Measurements from ENCODE around the gene ELMOD1. TPM values are rescaled to one million over a fixed set of nuclear protein-coding genes. Genes with fewer than 3 reads are reported as not detected.

Gene ELMOD1
- total and polyA plus RNA-seq, 10 of the 15 experiments (the other 5 are each of a cell fraction or from before 2014, with no cell fraction given), result not detected

GRCh38 chr11:107598225-107599139 is 7.5 kb downstream of the ELMOD1 start:
- no peaks in the 10 kb centered on the region for H4K20me1 ChIP-seq (ENCODE audit: control insufficient read depth, insufficient read depth)
- SMC1A ChIA-PET (ENCODE audit: uncharacterized antibody, unreplicated experiment), result interaction anchor here (0.7 to 6.9 kb wide), 11 partner anchors 11 to 1064 kb away, joined by 3 to 109 read pairs (median 5); no protein-coding TSS in a partner anchor
- no peak overlapping the region for H3K9ac ChIP-seq (ENCODE audit: control insufficient read depth, insufficient read depth, low read length)
- ATAC-seq (peak; percentile 99), DNase-seq (ENCODE audit: low read depth, low spot score) (no peak), FAIRE-seq (no peak)
- no peaks in the 10 kb centered on the region for H3K9me3 ChIP-seq (replicated peaks; ENCODE audit: control insufficient read depth, insufficient read depth, low read length)
- H3K27me3 ChIP-seq (replicated peaks in 1 of 2; ENCODE audit: control insufficient read depth in 2 of 2, insufficient read depth in 2 of 2, low read length in 1 of 2), result peaks cover 0 to 4% of the 10 kb centered on the region in 2 experiments; a peak in 1 of 4 replicates
- intact Hi-C loops (cut with micrococcal nuclease; ENCODE audit: unreplicated experiment), result loop anchor here (2.0 kb wide), 1 partner anchor 90 kb away; no protein-coding TSS in a partner anchor
- H3K4me1 ChIP-seq (ENCODE audit: control insufficient read depth, insufficient read depth, low read length), result no peaks in the 10 kb centered on the region
- no peaks in the 10 kb centered on the region for H3K36me3 ChIP-seq (ENCODE audit: control insufficient read depth in 2 of 2, insufficient read depth in 2 of 2, low read length in 1 of 2)
- H3K27ac ChIP-seq (ENCODE audit: control insufficient read depth, insufficient read depth), result no peak overlapping the region
- no peaks in the 10 kb centered on the region for H3K79me2 ChIP-seq (ENCODE audit: control insufficient read depth, insufficient read depth, low read length)
- no peak for TF ChIP-seq CEBPB (IDR thresholded peaks at IDR 0.05; ENCODE audit: borderline replicate concordance in 1 of 2, low read depth in 2 of 2, low read length in 2 of 2)
- TF ChIP-seq, protein P1, sequence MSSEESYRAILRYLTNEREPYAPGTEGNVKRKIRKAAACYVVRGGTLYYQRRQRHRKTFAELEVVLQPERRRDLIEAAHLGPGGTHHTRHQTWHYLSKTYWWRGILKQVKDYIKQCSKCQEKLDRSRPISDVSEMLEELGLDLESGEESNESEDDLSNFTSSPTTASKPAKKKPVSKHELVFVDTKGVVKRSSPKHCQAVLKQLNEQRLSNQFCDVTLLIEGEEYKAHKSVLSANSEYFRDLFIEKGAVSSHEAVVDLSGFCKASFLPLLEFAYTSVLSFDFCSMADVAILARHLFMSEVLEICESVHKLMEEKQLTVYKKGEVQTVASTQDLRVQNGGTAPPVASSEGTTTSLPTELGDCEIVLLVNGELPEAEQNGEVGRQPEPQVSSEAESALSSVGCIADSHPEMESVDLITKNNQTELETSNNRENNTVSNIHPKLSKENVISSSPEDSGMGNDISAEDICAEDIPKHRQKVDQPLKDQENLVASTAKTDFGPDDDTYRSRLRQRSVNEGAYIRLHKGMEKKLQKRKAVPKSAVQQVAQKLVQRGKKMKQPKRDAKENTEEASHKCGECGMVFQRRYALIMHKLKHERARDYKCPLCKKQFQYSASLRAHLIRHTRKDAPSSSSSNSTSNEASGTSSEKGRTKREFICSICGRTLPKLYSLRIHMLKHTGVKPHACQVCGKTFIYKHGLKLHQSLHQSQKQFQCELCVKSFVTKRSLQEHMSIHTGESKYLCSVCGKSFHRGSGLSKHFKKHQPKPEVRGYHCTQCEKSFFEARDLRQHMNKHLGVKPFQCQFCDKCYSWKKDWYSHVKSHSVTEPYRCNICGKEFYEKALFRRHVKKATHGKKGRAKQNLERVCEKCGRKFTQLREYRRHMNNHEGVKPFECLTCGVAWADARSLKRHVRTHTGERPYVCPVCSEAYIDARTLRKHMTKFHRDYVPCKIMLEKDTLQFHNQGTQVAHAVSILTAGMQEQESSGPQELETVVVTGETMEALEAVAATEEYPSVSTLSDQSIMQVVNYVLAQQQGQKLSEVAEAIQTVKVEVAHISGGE (CRISPR knock-in tag; IDR thresholded peaks at IDR 0.05), result no peak
- no peak for TF ChIP-seq CBFB (IDR thresholded peaks at IDR 0.05; ENCODE audit: low read depth)
- TF ChIP-seq SMC3 (IDR thresholded peaks at IDR 0.05; ENCODE audit: borderline replicate concordance, low read length), result peak; percentile 38; the same call in 1 of the 2 replicates
- TF ChIP-seq ZSCAN29 (IDR thresholded peaks at IDR 0.05), result no peak
- TF ChIP-seq RAD21 (IDR thresholded peaks at IDR 0.05; ENCODE audit: insufficient read depth, low read depth, low read length), result 0 out of 2 replicates have a peak, but pooled peaks have one; percentile 25
- TF ChIP-seq MEF2A (IDR thresholded peaks at IDR 0.05; ENCODE audit: insufficient read depth, low read depth, low read length), result 0 out of 2 replicates have a peak, but pooled peaks have one; percentile 26
- peak; percentile 50 for TF ChIP-seq MEF2B (IDR thresholded peaks at IDR 0.05; ENCODE audit: partially characterized antibody, poor library complexity, severe bottlenecking)
- TF ChIP-seq, protein P2, sequence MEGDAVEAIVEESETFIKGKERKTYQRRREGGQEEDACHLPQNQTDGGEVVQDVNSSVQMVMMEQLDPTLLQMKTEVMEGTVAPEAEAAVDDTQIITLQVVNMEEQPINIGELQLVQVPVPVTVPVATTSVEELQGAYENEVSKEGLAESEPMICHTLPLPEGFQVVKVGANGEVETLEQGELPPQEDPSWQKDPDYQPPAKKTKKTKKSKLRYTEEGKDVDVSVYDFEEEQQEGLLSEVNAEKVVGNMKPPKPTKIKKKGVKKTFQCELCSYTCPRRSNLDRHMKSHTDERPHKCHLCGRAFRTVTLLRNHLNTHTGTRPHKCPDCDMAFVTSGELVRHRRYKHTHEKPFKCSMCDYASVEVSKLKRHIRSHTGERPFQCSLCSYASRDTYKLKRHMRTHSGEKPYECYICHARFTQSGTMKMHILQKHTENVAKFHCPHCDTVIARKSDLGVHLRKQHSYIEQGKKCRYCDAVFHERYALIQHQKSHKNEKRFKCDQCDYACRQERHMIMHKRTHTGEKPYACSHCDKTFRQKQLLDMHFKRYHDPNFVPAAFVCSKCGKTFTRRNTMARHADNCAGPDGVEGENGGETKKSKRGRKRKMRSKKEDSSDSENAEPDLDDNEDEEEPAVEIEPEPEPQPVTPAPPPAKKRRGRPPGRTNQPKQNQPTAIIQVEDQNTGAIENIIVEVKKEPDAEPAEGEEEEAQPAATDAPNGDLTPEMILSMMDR (IDR thresholded peaks at IDR 0.05 in 2 of 3, conservative IDR thresholded peaks at IDR 0.05 in 1 of 3; ENCODE audit: control insufficient read depth in 2 of 3, extremely low read depth in 1 of 3, insufficient read depth in 1 of 3, low read depth in 3 of 3, low read length in 3 of 3), result peak; percentile 60 to 77 (median 66)
- no peak overlapping the region for H2AFZ ChIP-seq (ENCODE audit: control insufficient read depth, low read depth, low read length)
- CTCF ChIA-PET, result interaction anchor here (0.8 to 12.7 kb wide), 9 partner anchors 11 to 182 kb away, joined by 3 to 206 read pairs (median 4); no protein-coding TSS in a partner anchor
- no peak overlapping the region for H3K4me3 ChIP-seq
- WGBS (ENCODE audit: insufficient coverage, insufficient replicate concordance, low lambda C conversion rate, missing lambda C conversion rate), result 34% methylated on average over 6 of the region's 6 CpGs
- no peak overlapping the region for H3K4me2 ChIP-seq (ENCODE audit: control insufficient read depth, insufficient read depth)
- RAD21 ChIA-PET (ENCODE audit: unreplicated experiment), result interaction anchor here (2.0 to 9.6 kb wide), 2 partner anchors 72 to 89 kb away, joined by 4 to 104 read pairs; no protein-coding TSS in a partner anchor
- POLR2A ChIA-PET, result no interaction called here
- BruUV-seq (replicated peaks), result no TSS peak
- in situ Hi-C loops (cut with MboI), result no loop called here

Measured in GM12878 (cell line).